Hepatocyte (in vitro differentiated cells): Measurements from ENCODE around the gene CNKSR1. TPM values are rescaled to one million over a fixed set of nuclear protein-coding genes. Genes with fewer than 3 reads are reported as not detected.
A peak's percentile ranks its signal among the peaks of the same experiment; 100 is the strongest.

Experiments used
- DNase-seq: peaks from one replicate; pipeline ENCODE4 v3.0.0-alpha.2; 2016; ENCODE audit warnings: low spot score
- H2AFZ ChIP-seq: fragments of 200-600 bp; sonication (generic); 2 replicates; pipeline ENCODE4 v1.6.0; 2016; ENCODE audit warnings: antibody characterized with exemption, mild to moderate bottlenecking
- H3K27ac ChIP-seq: fragments of 200-600 bp; sonication (generic); 2 replicates; pipeline ENCODE4 v1.5.1; 2016; ENCODE audit warnings: mild to moderate bottlenecking
- H3K27me3 ChIP-seq: fragments of 200-600 bp; sonication (generic); 2 replicates; pipeline ENCODE4 v1.6.1; 2016
- H3K36me3 ChIP-seq: fragments of 200-600 bp; sonication (generic); replicated peaks from 2 replicates; pipeline ENCODE4 v1.5.1; 2016; ENCODE audit warnings: low read depth; ENCODE audit not compliant: insufficient read depth
- H3K4me1 ChIP-seq: fragments of 200-600 bp; sonication (generic); 2 replicates; pipeline ENCODE4 v1.5.1; 2016; ENCODE audit warnings: mild to moderate bottlenecking, moderate library complexity; ENCODE audit not compliant: insufficient read depth
- H3K4me2 ChIP-seq: fragments of 200-600 bp; sonication (generic); 2 replicates; pipeline ENCODE4 v1.6.0; 2016
- H3K4me3 ChIP-seq: fragments of 200-600 bp; sonication (generic); 2 replicates; pipeline ENCODE4 v1.5.1; 2016; ENCODE audit warnings: mild to moderate bottlenecking
- H3K79me2 ChIP-seq: fragments of 200-600 bp; sonication (generic); 2 replicates; pipeline ENCODE4 v1.6.0; 2017; ENCODE audit warnings: mild to moderate bottlenecking
- H3K9me2 ChIP-seq: fragments of 200-600 bp; sonication (generic); replicated peaks from 2 replicates; pipeline ENCODE4 v1.6.0; 2017; ENCODE audit warnings: mild to moderate bottlenecking; ENCODE audit not compliant: insufficient read depth
- H3K9me3 ChIP-seq: fragments of 200-600 bp; sonication (generic); 2 replicates; pipeline ENCODE4 v1.5.1; 2016; ENCODE audit warnings: low read depth, mild to moderate bottlenecking
- H4K20me1 ChIP-seq: fragments of 200-600 bp; sonication (generic); 2 replicates; pipeline ENCODE4 v1.6.0; 2016; ENCODE audit warnings: mild to moderate bottlenecking; ENCODE audit not compliant: insufficient read depth, poor library complexity, severe bottlenecking
- CTCF ChIP-seq: fragments of 200-600 bp; sonication (generic); IDR thresholded peaks from 2 replicates; pipeline ENCODE4 v1.5.1; 2016; ENCODE audit warnings: antibody characterized with exemption, mild to moderate bottlenecking; ENCODE audit not compliant: poor library complexity
- EZH2 ChIP-seq: fragments of 200-600 bp; sonication (generic); IDR thresholded peaks from 2 replicates; pipeline ENCODE4 v1.6.1; 2016; ENCODE audit warnings: antibody characterized with exemption, mild to moderate bottlenecking, borderline replicate concordance
- EZH2phosphoT487 ChIP-seq: fragments of 200-600 bp; sonication (generic); IDR thresholded peaks from one replicate; pipeline ENCODE4 v1.6.1; 2018; ENCODE audit warnings: antibody characterized with exemption, mild to moderate bottlenecking, low read depth, moderate library complexity; ENCODE audit not compliant: unreplicated experiment, severe bottlenecking
- WGBS: methylation state at CpG from one replicate; pipeline ENCODE4 v1.1.6; 2016; ENCODE audit warnings: low lambda C conversion rate; ENCODE audit errors: missing lambda C conversion rate; 5-methylcytosine and 5-hydroxymethylcytosine counted together
- polyA plus RNA-seq: library from polyadenylated mRNA; unstranded; fragments of >200 nt; fragmentation: Nextera tagmentation; extraction: Ambion mirVana; gene quantifications from 2 replicates; pipeline ENCODE4 v1.2.1, GENCODE V29; 2016
- total RNA-seq: library from RNA; depleted of rRNA; stranded (reverse); fragments of >200 nt; gene quantifications from 2 replicates; pipeline ENCODE4 v1.2.3, GENCODE V29; 2014

CNKSR1 gene
- total and polyA plus RNA-seq, 2 experiments from 2014 or later, result 13.3 to 31.4 TPM

- no peak overlapping the region for H3K27ac ChIP-seq
- H2AFZ ChIP-seq, result no peak overlapping the region
- no peaks in the 10 kb centered on the region for H3K9me2 ChIP-seq
- H3K79me2 ChIP-seq, result no peaks in the 10 kb centered on the region
- DNase-seq, result no peak
- H3K9me3 ChIP-seq, result no peaks in the 10 kb centered on the region
- TF ChIP-seq EZH2, result no peak
- no peaks in the 10 kb centered on the region for H3K4me1 ChIP-seq
- no peaks in the 10 kb centered on the region for H4K20me1 ChIP-seq
- 77% methylated on average over 5 of the region's 6 CpGs for WGBS
- H3K36me3 ChIP-seq, result no peaks in the 10 kb centered on the region
- H3K4me3 ChIP-seq, result no peak overlapping the region
- no peaks in the 10 kb centered on the region for H3K27me3 ChIP-seq
- no peak overlapping the region for H3K4me2 ChIP-seq
Measured at GRCh38 chr1:26189331-26189730, 12.0 kb downstream of the CNKSR1 start.

- TF ChIP-seq CTCF (no peak), EZH2 (no peak), EZH2phosphoT487 (no peak)
- H3K4me1 ChIP-seq, result no peaks in the 10 kb centered on the region
- no peak overlapping the region for H3K27ac ChIP-seq
- no peak overlapping the region for H3K4me3 ChIP-seq
- H3K9me3 ChIP-seq, result no peaks in the 10 kb centered on the region
- DNase-seq, result no peak
- no peaks in the 10 kb centered on the region for H4K20me1 ChIP-seq
- no peak overlapping the region for H3K4me2 ChIP-seq
- H3K9me2 ChIP-seq, result no peaks in the 10 kb centered on the region
- no peaks in the 10 kb centered on the region for H3K27me3 ChIP-seq
- no peaks in the 10 kb centered on the region for H3K36me3 ChIP-seq
- WGBS, result 85% methylated on average over 7 of the region's 7 CpGs
- H3K79me2 ChIP-seq, result no peaks in the 10 kb centered on the region
- H2AFZ ChIP-seq, result no peak overlapping the region
Measured at GRCh38 chr1:26189751-26190275, 12.5 kb downstream of the CNKSR1 start.

GRCh38 chr1:26190373-26190987 is 13.2 kb downstream of the CNKSR1 start, which contains the start of gene CATSPER4:
Gene CATSPER4 (plus strand): TSS chr1:26190602. CDS start chr1:26190628, 26 bp downstream.
- H3K9me2 ChIP-seq, result no peaks in the 10 kb centered on the region
- no peak within 1 kb of the TSS for H3K4me2 ChIP-seq
- WGBS, result 53% methylated on average over 15 of the region's 16 CpGs
- peak; percentile 53 for DNase-seq
- no peaks in the 10 kb centered on the region for H3K4me1 ChIP-seq
- H3K79me2 ChIP-seq, result no peaks in the 10 kb centered on the region
- H4K20me1 ChIP-seq, result no peaks in the 10 kb centered on the region
- no peak within 1 kb of the TSS for H3K27ac ChIP-seq
- H3K9me3 ChIP-seq, result no peaks in the 10 kb centered on the region
- TF ChIP-seq CTCF (peak; percentile 41), EZH2phosphoT487 (no peak)
- no peak within 1 kb of the TSS for H3K4me3 ChIP-seq
- H3K27me3 ChIP-seq, result no peaks in the 10 kb centered on the region
- H3K36me3 ChIP-seq, result no peaks in the 10 kb centered on the region
- H2AFZ ChIP-seq, result no peak within 1 kb of the TSS

GRCh38 chr1:26191739-26192138 is 14.4 kb downstream of the CNKSR1 start:
- no peaks in the 10 kb centered on the region for H3K27me3 ChIP-seq
- WGBS, result 76% methylated on average over 3 of the region's 3 CpGs
- no peak overlapping the region for H3K4me3 ChIP-seq
- H3K27ac ChIP-seq, result no peak overlapping the region
- DNase-seq, result no peak
- no peak overlapping the region for H3K4me2 ChIP-seq
- TF ChIP-seq EZH2phosphoT487, result no peak
- TF ChIP-seq EZH2, result no peak
- TF ChIP-seq CTCF, result no peak
- H4K20me1 ChIP-seq, result no peaks in the 10 kb centered on the region
- H3K9me2 ChIP-seq, result no peaks in the 10 kb centered on the region
- H3K79me2 ChIP-seq, result no peaks in the 10 kb centered on the region
- no peaks in the 10 kb centered on the region for H3K36me3 ChIP-seq
- no peak overlapping the region for H2AFZ ChIP-seq
- no peaks in the 10 kb centered on the region for H3K4me1 ChIP-seq
- no peaks in the 10 kb centered on the region for H3K9me3 ChIP-seq
